Mesothelial cell of epicardium (in vitro differentiated cells): ENCODE data around the gene AQP2. TPM values are rescaled to one million over a fixed set of nuclear protein-coding genes. Genes with fewer than 3 reads are reported as not detected.

Experiments
- DNase-seq, 2 experiments: peaks; one replicate each; pipeline ENCODE4 v3.0.0; 2021; ENCODE audit warnings: low spot score in 2 of 2; ENCODE audit not compliant: unreplicated experiment in 2 of 2
- H3K27ac Mint-ChIP-seq: 2 replicates; pipeline ENCODE4 v1.8.0; 2021; ENCODE audit warnings: mixed read lengths
- H3K27me3 Mint-ChIP-seq: 2 replicates; pipeline ENCODE4 v1.8.0; 2021; ENCODE audit warnings: low read depth, mixed read lengths
- H3K36me3 Mint-ChIP-seq: 2 replicates; pipeline ENCODE4 v1.8.0; 2021; ENCODE audit warnings: mixed read lengths
- H3K4me1 Mint-ChIP-seq: 2 replicates; pipeline ENCODE4 v1.8.0; 2021; ENCODE audit warnings: mixed read lengths
- H3K4me3 Mint-ChIP-seq: 2 replicates; pipeline ENCODE4 v1.8.0; 2021; ENCODE audit warnings: mild to moderate bottlenecking, moderate library complexity, mixed read lengths
- H3K9me3 Mint-ChIP-seq: 2 replicates; pipeline ENCODE4 v1.8.0; 2021; ENCODE audit warnings: mixed read lengths
- CTCF ChIP-seq: fragments of 200-600 bp; sonication (generic); IDR thresholded peaks from one replicate; pipeline ENCODE4 v1.5.0; 2021; ENCODE audit warnings: antibody characterized with exemption; ENCODE audit not compliant: unreplicated experiment
- total RNA-seq: library from RNA; stranded (reverse); gene quantifications from 3 replicates; pipeline ENCODE4 v1.2.1, GENCODE V29; 2021

Gene AQP2
- total RNA-seq, 1 donor from 2014 or later, result not detected

GRCh38 chr12:49976557-49976956 lies 26.0 kb downstream of the AQP2 start:
- DNase-seq, result no peak
- Mint-ChIP-seq H3K27me3 (peaks cover 10% of the 10 kb centered on the region), H3K27ac (no peak overlapping the region), H3K9me3 (no peaks in the 10 kb centered on the region), H3K4me1 (peaks cover 32% of the 10 kb centered on the region), H3K36me3 (no peaks in the 10 kb centered on the region), H3K4me3 (no peak overlapping the region)
- TF ChIP-seq CTCF, result no peak

- H3K27me3 Mint-ChIP-seq, result peaks cover 7% of the 10 kb centered on the region
- no peak overlapping the region for H3K4me3 Mint-ChIP-seq
- no peak overlapping the region for H3K27ac Mint-ChIP-seq
- H3K36me3 Mint-ChIP-seq, result no peaks in the 10 kb centered on the region
- H3K9me3 Mint-ChIP-seq, result no peaks in the 10 kb centered on the region
- peaks cover 41% of the 10 kb centered on the region for H3K4me1 Mint-ChIP-seq
- TF ChIP-seq CTCF, result no peak
- DNase-seq, result no peak
Measured at GRCh38 chr12:49978125-49978524, 27.6 kb downstream of the AQP2 start.

GRCh38 chr12:49979016-49979586 lies 28.6 kb downstream of the AQP2 start:
- peaks cover 48% of the 10 kb centered on the region for H3K4me1 Mint-ChIP-seq
- no peak overlapping the region for H3K4me3 Mint-ChIP-seq
- no peak overlapping the region for H3K27ac Mint-ChIP-seq
- H3K27me3 Mint-ChIP-seq, result peaks cover 4% of the 10 kb centered on the region
- H3K9me3 Mint-ChIP-seq, result no peaks in the 10 kb centered on the region
- no peak for TF ChIP-seq CTCF
- no peaks in the 10 kb centered on the region for H3K36me3 Mint-ChIP-seq
- DNase-seq, result no peak

GRCh38 chr12:49979791-49980190 lies 29.3 kb downstream of the AQP2 start:
- no peak for TF ChIP-seq CTCF
- peaks cover 48% of the 10 kb centered on the region for H3K4me1 Mint-ChIP-seq
- no peaks in the 10 kb centered on the region for H3K36me3 Mint-ChIP-seq
- H3K9me3 Mint-ChIP-seq, result no peaks in the 10 kb centered on the region
- peaks cover 4% of the 10 kb centered on the region for H3K27me3 Mint-ChIP-seq
- DNase-seq, result no peak
- H3K27ac Mint-ChIP-seq, result no peak overlapping the region
- no peak overlapping the region for H3K4me3 Mint-ChIP-seq

GRCh38 chr12:49980501-49981349 lies 30.2 kb downstream of the AQP2 start:
- H3K27ac Mint-ChIP-seq, result no peak overlapping the region
- H3K9me3 Mint-ChIP-seq, result no peaks in the 10 kb centered on the region
- H3K4me1 Mint-ChIP-seq, result peaks cover 46% of the 10 kb centered on the region
- TF ChIP-seq CTCF, result no peak
- H3K4me3 Mint-ChIP-seq, result no peak overlapping the region
- peaks cover 2% of the 10 kb centered on the region for H3K27me3 Mint-ChIP-seq
- no peaks in the 10 kb centered on the region for H3K36me3 Mint-ChIP-seq
- no peak for DNase-seq
